ENCODE results near the gene TJP2.

DNA sequence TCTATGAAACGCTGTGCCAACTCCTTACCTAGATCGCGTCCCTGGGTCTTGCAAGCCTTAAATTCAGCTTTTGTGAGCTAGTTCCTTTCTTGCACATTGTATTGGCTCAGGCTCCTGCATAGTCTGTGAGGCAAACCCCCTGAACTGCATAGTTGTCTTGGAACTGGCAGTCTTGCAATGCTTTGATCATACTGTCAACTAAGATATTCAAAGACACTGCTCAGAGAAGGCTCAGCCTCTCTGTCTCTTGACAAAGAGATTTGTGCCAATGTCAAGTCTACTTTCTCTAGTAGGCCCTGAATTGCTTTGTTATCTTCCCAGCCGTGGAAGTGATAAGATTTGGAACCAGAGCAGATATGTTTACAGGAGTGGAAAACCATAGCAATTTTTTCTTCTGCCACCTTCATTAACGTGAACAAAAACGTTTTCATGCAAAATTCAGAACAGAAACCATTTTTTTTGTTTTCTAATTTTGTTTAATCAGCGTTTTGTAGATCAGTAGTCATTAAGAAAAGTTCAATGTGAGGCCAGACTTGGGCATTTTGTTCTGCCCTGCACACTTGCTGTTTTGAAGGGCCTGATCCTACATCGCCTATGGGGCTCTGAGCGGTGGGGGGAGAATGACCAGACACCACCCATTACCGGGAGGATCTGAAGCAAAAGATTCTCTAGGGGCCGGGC is 123.4 kb downstream of the TJP2 start:
- TF ChIP-seq, protein P1, sequence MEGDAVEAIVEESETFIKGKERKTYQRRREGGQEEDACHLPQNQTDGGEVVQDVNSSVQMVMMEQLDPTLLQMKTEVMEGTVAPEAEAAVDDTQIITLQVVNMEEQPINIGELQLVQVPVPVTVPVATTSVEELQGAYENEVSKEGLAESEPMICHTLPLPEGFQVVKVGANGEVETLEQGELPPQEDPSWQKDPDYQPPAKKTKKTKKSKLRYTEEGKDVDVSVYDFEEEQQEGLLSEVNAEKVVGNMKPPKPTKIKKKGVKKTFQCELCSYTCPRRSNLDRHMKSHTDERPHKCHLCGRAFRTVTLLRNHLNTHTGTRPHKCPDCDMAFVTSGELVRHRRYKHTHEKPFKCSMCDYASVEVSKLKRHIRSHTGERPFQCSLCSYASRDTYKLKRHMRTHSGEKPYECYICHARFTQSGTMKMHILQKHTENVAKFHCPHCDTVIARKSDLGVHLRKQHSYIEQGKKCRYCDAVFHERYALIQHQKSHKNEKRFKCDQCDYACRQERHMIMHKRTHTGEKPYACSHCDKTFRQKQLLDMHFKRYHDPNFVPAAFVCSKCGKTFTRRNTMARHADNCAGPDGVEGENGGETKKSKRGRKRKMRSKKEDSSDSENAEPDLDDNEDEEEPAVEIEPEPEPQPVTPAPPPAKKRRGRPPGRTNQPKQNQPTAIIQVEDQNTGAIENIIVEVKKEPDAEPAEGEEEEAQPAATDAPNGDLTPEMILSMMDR (conservative IDR thresholded peaks at IDR 0.05), result no peak
- no peak for TF ChIP-seq ZFX (IDR thresholded peaks at IDR 0.05)
